CD14-positive monocyte (primary cell): ENCODE measurements around the gene TAS2R16. TPM values are rescaled to one million over a fixed set of nuclear protein-coding genes. Genes with fewer than 3 reads are reported as not detected.

Experiments
- DNase-seq, 3 donors: peaks; one replicate each; pipeline ENCODE4 v3.0.0-alpha.2; 2011 to 2022
- H2AFZ ChIP-seq: 2 replicates; pipeline ENCODE4 v1.6.0; 2012; ENCODE audit warnings: mild to moderate bottlenecking, low read depth, low read length, inconsistent platforms; ENCODE audit not compliant: insufficient read depth, poor library complexity, severe bottlenecking
- H3K27ac ChIP-seq, 2 donors: 1 replicate in 1 of 2; 2 replicates in 1 of 2; pipeline ENCODE4 v1.5.1; 2012 to 2013; ENCODE audit warnings: low read length in 2 of 2, control low read depth in 1 of 2, inconsistent platforms in 1 of 2, low read depth in 1 of 2, mild to moderate bottlenecking in 1 of 2
- H3K27me3 ChIP-seq, 2 donors: one replicate each; pipeline versions ENCODE4 v1.6.0 to v1.6.1; 2011 to 2013; ENCODE audit warnings: low read length in 2 of 2; ENCODE audit not compliant: control insufficient read depth in 2 of 2, insufficient read depth in 2 of 2
- H3K36me3 ChIP-seq, 2 donors: replicated peaks in 1 of 2; 1 replicate in 1 of 2; 2 replicates in 1 of 2; pipeline versions ENCODE4 v1.5.1 to v1.6.1; 2012 to 2013; ENCODE audit warnings: low read length in 2 of 2, control low read depth in 1 of 2, inconsistent platforms in 1 of 2, mild to moderate bottlenecking in 1 of 2; ENCODE audit not compliant: insufficient read depth in 2 of 2, control insufficient read depth in 1 of 2
- H3K4me1 ChIP-seq, 2 donors: 1 replicate in 1 of 2; 2 replicates in 1 of 2; pipeline versions ENCODE4 v1.5.1 to v1.6.1; 2012 to 2013; ENCODE audit warnings: low read length in 2 of 2, control low read depth in 1 of 2, inconsistent platforms in 1 of 2, mild to moderate bottlenecking in 1 of 2, moderate library complexity in 1 of 2; ENCODE audit not compliant: insufficient read depth in 2 of 2, control insufficient read depth in 1 of 2
- H3K4me2 ChIP-seq: replicated peaks from 2 replicates; pipeline ENCODE3; 2012; ENCODE audit warnings: low read length, moderate library complexity, mild to moderate bottlenecking; ENCODE audit not compliant: poor library complexity, severe bottlenecking; ENCODE audit errors: extremely low read depth
- H3K4me3 ChIP-seq, 3 experiments: fragments of 200-600 bp in 1 of 3; sonication (generic) in 1 of 3; replicated peaks in 1 of 3; 1 replicate in 2 of 3; 2 replicates in 1 of 3; pipeline ENCODE4 v1.5.1; 2011 to 2013; ENCODE audit warnings: low read length in 3 of 3, mild to moderate bottlenecking in 3 of 3, control low read depth in 2 of 3, low read depth in 2 of 3, inconsistent platforms in 1 of 3, moderate library complexity in 1 of 3
- H3K79me2 ChIP-seq: 2 replicates; pipeline ENCODE4 v1.6.0; 2012; ENCODE audit warnings: mild to moderate bottlenecking, control low read depth, inconsistent platforms, low read length, moderate library complexity; ENCODE audit not compliant: insufficient read depth
- H3K9ac ChIP-seq: 2 replicates; pipeline ENCODE4 v1.6.0; 2017; ENCODE audit warnings: low read length, mild to moderate bottlenecking; ENCODE audit not compliant: insufficient read depth, poor library complexity, severe bottlenecking
- H3K9me3 ChIP-seq, 2 donors: replicated peaks in 1 of 2; 1 replicate in 1 of 2; 2 replicates in 1 of 2; pipeline versions ENCODE4 v1.5.1 to v1.6.1; 2012 to 2013; ENCODE audit warnings: low read length in 2 of 2, control low read depth in 1 of 2; ENCODE audit not compliant: control insufficient read depth in 1 of 2, insufficient read depth in 1 of 2
- H4K20me1 ChIP-seq: 2 replicates; pipeline ENCODE4 v1.6.0; 2012; ENCODE audit warnings: mild to moderate bottlenecking, low read length, control low read depth, moderate library complexity; ENCODE audit not compliant: insufficient read depth
- H3K27ac Mint-ChIP-seq, 7 donors: one replicate each; pipeline ENCODE4 v1.8.0; 2020; ENCODE audit warnings: mild to moderate bottlenecking in 7 of 7, mixed read lengths in 7 of 7, moderate library complexity in 6 of 7, inconsistent platforms in 2 of 7
- H3K27me3 Mint-ChIP-seq, 3 donors: one replicate each; pipeline ENCODE4 v1.8.0; 2021 to 2022; ENCODE audit warnings: low read depth in 3 of 3, mild to moderate bottlenecking in 3 of 3, mixed read lengths in 3 of 3, moderate library complexity in 3 of 3, inconsistent platforms in 1 of 3
- H3K36me3 Mint-ChIP-seq, 2 donors: one replicate each; pipeline ENCODE4 v1.8.0; 2020; ENCODE audit warnings: mixed read lengths in 2 of 2, inconsistent platforms in 1 of 2, mild to moderate bottlenecking in 1 of 2
- H3K4me1 Mint-ChIP-seq: one replicate; pipeline ENCODE4 v1.8.0; 2020; ENCODE audit warnings: mild to moderate bottlenecking, mixed read lengths
- H3K4me3 Mint-ChIP-seq, 2 donors: one replicate each; pipeline ENCODE4 v1.8.0; 2020; ENCODE audit warnings: mild to moderate bottlenecking in 2 of 2, mixed read lengths in 2 of 2, moderate library complexity in 1 of 2
- H3K9me3 Mint-ChIP-seq, 7 donors: one replicate each; pipeline ENCODE4 v1.8.0; 2020 to 2022; ENCODE audit warnings: mixed read lengths in 7 of 7, mild to moderate bottlenecking in 6 of 7, moderate library complexity in 6 of 7, inconsistent platforms in 2 of 7
- WGBS: methylation state at CpG from one replicate; pipeline ENCODE4 v1.1.5; 2013; ENCODE audit warnings: missing lambda C conversion rate; ENCODE audit not compliant: insufficient coverage; 5-methylcytosine and 5-hydroxymethylcytosine counted together
- intact Hi-C, 2 donors: fragments of 100-400 bp; cut with micrococcal nuclease; formaldehyde crosslinking; loops; one replicate each; pipeline versions ENCODE4 v1.15.0 to v1.15.1; 2023
- polyA plus RNA-seq, 3 donors: library from polyadenylated mRNA; depleted of rRNA in 1 of 3; unstranded in 2 of 3; stranded (reverse) in 1 of 3; fragments of 300-500 nt in 2 of 3; fragments of >200 nt in 1 of 3; fragmentation: Illumina TruSeq in 2 of 3; gene quantifications; 1 replicate in 2 of 3; 2 replicates in 1 of 3; pipeline ENCODE4 v1.2.3, GENCODE V29; 2012 to 2021
- TF ChIP-seq, protein P1 (sequence below): fragments of 200-600 bp; IDR thresholded peaks from one replicate; pipeline ENCODE4 v1.8.0; 2022; ENCODE audit warnings: antibody characterized with exemption, mild to moderate bottlenecking

TAS2R16 gene
- polyA plus RNA-seq, 3 donors = not detected

- no peaks in the 10 kb centered on the region for H3K4me1 Mint-ChIP-seq
- H3K36me3 Mint-ChIP-seq = no peaks in the 10 kb centered on the region
- Histone ChIP-seq H3K27ac (no peak overlapping the region), H3K27me3 (no peaks in the 10 kb centered on the region), H3K79me2 (no peaks in the 10 kb centered on the region), H3K36me3 (no peaks in the 10 kb centered on the region), H2AFZ (no peak overlapping the region), H3K4me2 (no peak overlapping the region), H3K9ac (no peak overlapping the region), H3K9me3 (peaks cover 16 to 23% of the 10 kb centered on the region in 2 donors), H4K20me1 (no peaks in the 10 kb centered on the region), H3K4me1 (no peaks in the 10 kb centered on the region), H3K4me3 (no peak overlapping the region)
- TF ChIP-seq, protein P1, sequence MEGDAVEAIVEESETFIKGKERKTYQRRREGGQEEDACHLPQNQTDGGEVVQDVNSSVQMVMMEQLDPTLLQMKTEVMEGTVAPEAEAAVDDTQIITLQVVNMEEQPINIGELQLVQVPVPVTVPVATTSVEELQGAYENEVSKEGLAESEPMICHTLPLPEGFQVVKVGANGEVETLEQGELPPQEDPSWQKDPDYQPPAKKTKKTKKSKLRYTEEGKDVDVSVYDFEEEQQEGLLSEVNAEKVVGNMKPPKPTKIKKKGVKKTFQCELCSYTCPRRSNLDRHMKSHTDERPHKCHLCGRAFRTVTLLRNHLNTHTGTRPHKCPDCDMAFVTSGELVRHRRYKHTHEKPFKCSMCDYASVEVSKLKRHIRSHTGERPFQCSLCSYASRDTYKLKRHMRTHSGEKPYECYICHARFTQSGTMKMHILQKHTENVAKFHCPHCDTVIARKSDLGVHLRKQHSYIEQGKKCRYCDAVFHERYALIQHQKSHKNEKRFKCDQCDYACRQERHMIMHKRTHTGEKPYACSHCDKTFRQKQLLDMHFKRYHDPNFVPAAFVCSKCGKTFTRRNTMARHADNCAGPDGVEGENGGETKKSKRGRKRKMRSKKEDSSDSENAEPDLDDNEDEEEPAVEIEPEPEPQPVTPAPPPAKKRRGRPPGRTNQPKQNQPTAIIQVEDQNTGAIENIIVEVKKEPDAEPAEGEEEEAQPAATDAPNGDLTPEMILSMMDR = no peak
- H3K27me3 Mint-ChIP-seq = peaks cover 0 to 1% (median 0%) of the 10 kb centered on the region in 3 donors
- DNase-seq = no peak
- H3K9me3 Mint-ChIP-seq = peaks cover 0 to 11% (median 7%) of the 10 kb centered on the region in 7 donors
- H3K4me3 Mint-ChIP-seq = no peak overlapping the region
- no peak overlapping the region for H3K27ac Mint-ChIP-seq
- WGBS = 100% methylated on average over 1 of the region's 1 CpG
- intact Hi-C loops = no loop called here
Observed at GRCh38 chr7:123034106-123034505, 38.6 kb upstream of the TAS2R16 start.

DNA sequence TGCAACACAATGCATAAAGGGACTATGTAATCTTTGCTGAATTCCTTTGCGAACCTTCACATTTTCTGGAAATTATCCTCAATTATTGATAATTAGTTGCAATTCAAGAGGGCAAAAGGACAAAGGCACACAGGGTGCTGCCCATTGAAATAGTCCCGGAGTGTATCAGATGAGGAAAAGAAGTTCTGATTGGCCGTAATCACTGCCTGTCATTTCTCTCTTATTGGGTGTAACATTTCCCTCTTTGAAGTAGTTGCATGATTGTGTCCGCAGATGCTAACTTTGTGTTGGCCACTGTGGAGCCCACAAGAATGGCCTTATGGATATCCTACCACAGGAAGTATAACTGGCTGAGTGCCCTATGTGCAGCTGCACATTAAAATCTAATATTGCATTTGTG, 35.1 kb upstream of the TAS2R16 start:
- Histone ChIP-seq H3K36me3 (no peaks in the 10 kb centered on the region), H3K9me3 (peaks cover 11 to 16% of the 10 kb centered on the region in 2 donors), H4K20me1 (no peaks in the 10 kb centered on the region), H3K79me2 (no peaks in the 10 kb centered on the region), H3K27ac (no peak overlapping the region), H3K27me3 (no peaks in the 10 kb centered on the region), H3K4me2 (no peak overlapping the region), H2AFZ (no peak overlapping the region), H3K9ac (no peak overlapping the region), H3K4me3 (no peak overlapping the region), H3K4me1 (no peaks in the 10 kb centered on the region)
- 83% methylated on average over 1 of the region's 4 CpGs for WGBS
- Mint-ChIP-seq H3K4me1 (no peaks in the 10 kb centered on the region), H3K27ac (no peak overlapping the region), H3K36me3 (no peaks in the 10 kb centered on the region), H3K27me3 (no peaks in the 10 kb centered on the region), H3K4me3 (no peak overlapping the region), H3K9me3 (peaks cover 0 to 9% (median 6%) of the 10 kb centered on the region in 7 donors)
- no peak for DNase-seq
- TF ChIP-seq, protein P1 = no peak
- intact Hi-C loops = no loop called here
